GM21619 (cell line): ENCODE measurements around the gene CATSPERD.
"Not testable (repeated sequence)": the region's sequence is repeated elsewhere in the genome, so short reads cannot be mapped to it uniquely, and the experiment has no call there.

Experiments
- ATAC-seq: cut with Tn5 transposase; IDR thresholded peaks from one replicate; pipeline ENCODE4 v1.9.1; 2021; ENCODE audit not compliant: unreplicated experiment

Gene CATSPERD

DNA sequence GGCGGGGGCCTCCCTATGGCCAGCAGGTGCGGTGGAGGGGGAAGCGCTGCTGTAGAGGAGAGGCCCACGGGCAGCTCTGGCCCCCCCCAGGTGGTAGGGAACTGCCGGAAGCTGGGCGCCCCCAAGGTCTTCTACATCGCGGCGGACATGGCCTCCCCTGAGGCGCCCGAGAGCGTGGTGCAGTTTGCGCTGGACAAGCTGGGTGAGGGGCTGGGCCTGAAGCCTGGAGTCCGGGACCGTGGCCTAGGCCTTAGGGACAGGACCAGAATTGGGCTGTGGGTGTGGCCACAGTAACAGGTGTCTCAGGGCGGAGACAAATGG, 34.2 kb upstream of the CATSPERD start:
- no peak for ATAC-seq

- ATAC-seq: peak; percentile 40
These were observed 33.6 kb upstream of the CATSPERD start for GRCh38 chr19:5686647-5687359.

DNA sequence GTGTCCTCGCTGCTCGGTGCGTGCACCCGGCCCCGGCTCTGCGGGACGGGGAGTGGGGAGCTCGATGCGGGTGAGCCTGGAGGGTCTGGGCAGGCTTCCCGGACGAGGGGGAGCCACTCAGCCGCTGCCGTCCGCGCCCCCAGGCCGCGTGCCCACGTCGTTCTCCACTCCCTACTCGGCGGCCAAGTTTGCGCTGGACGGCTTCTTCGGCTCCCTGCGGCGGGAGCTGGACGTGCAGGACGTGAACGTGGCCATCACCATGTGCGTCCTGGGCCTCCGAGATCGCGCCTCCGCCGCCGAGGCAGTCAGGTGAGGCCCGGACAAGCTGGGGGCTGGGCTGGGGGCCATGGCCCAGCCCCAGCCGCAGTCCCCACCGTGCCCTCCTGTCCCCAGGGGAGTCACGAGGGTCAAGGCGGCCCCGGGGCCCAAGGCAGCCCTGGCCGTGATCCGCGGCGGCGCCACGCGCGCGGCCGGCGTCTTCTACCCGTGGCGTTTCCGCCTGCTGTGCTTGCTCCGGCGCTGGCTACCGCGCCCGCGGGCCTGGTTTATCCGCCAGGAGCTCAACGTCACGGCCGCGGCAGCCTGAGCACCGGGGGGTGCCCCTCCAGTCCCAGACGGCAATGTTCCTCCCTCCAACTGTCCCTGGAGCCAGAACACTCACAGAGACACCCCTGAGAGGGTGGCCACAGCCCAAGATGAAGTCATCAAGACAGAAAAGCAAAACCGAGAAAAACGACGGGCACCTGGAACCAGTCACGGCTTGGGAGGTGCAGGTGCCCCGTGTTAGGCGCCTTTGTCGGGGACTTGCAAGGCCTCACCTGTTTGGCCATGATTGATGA, 32.9 kb upstream of the CATSPERD start:
- no peak for ATAC-seq

DNA sequence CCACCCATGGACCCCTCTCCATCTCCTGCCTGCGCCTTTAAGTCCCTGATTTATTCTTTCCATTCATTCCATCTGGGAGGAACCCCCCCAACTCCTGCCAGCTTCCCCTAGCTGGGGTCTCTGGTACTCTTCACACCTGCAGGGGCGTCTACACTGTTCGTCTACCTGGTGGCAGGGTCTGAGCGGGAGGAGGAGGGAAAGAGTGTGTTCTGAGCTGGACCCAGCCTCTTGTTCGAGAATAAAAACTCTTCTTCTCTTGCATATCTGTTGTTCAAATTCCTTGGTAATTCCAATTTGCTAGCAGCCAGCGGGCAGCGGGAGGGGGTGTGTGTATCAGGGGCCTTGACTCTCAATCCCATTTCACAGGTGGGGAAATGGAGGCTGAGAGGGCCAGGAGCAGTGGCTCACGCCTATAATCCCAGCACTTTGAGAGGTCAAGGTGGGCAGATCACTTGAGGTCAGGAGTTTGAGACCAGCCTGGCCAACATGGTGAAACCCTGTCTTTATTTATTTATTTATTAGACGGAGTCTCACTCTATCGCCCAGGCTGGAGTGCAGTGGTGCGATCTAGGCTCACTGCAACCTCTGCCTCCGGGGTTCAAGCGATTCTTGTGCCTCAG, 32.1 kb upstream of the CATSPERD start:
- not testable (repeated sequence) for ATAC-seq

DNA sequence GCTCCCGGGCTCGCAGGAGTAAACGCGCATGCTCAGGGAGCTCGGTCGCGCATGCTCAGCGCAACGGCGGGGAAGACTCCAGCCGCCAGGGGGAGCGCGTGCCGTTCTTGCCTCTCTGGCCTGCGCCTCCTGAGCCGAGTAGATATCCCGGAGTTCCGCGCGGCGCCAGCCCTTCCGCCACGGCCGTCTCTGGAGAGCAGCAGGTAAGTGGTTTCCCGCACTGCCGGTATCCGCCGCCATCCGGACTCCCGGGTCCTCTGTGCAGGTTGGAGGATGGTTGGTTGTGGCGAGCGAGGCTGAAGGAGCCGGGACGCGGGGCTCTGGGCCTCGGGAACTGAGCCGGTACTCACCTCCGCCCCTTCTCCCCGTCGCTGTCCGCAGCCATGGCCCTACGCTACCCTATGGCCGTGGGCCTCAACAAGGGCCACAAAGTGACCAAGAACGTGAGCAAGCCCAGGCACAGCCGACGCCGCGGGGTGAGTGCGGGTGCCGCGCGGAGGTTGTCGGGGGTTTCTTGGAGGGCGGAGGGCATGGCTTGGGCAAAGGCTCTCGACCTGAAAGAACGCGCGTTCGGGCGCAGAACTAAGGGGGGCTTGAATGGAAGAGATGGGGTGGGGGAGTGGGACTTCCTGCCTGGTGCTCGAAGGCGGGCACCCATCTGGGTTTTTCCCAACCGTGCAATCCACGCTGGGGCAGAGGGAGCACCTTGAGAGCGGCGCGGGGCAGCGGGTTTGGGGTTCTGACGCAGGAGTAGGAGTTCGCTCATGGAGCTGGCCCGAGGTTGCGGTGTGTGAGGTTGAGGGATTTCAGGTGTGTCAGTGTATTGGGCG, 30.1 kb upstream of the CATSPERD start, which contains the start of gene RPL36:
RPL36 (plus strand) TSS at position 171 of the 830 bp plus-strand sequence; CDS start at position 384, 213 bp downstream.
- ATAC-seq: peak; percentile 44

GRCh38 chr19:5690955-5691821, 29.2 kb upstream of the CATSPERD start:
- ATAC-seq: no peak

DNA sequence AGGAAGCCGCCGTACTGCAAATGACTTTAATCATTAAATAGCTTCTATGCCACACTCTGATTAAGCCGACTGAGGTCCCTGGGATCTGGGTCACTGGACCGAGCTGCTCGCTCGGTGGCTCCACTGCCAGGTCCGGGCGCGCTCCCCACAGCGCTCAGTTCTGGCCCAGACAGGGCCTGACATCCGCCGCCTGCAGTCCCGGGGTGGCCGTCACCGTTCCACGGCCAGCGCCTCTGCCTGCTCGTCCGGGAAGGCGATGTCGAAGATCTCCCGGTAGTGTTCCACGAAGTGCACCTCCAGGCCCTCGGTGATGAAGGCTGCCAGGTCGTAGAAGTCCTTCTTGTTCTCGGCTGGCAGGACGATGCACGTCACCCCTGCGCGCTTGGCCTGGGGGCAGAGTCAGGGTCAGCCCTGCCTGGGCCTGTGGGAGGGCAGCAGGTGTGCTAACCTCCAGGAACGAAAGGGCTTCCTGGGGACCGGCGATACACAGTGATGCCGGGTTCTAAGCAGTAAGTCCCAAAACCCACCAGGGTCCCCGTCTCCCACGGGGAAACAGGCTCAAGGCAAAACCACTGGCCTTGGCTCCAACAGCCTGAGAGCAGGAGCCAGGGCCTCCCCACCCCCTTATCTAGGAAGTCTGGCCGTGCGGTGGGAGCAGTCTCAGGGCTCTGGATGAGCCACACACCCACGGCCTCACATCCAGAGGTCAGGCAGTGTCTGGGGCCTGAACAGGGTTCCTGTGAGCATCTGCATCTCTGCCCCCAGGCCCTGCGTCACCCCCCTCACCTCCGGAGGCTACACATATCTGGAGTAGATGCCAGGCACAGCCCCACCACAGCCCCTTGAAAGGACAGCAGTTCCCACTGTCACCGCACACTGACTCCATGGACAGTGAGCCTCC, 28.4 kb upstream of the CATSPERD start:
- no peak for ATAC-seq

DNA sequence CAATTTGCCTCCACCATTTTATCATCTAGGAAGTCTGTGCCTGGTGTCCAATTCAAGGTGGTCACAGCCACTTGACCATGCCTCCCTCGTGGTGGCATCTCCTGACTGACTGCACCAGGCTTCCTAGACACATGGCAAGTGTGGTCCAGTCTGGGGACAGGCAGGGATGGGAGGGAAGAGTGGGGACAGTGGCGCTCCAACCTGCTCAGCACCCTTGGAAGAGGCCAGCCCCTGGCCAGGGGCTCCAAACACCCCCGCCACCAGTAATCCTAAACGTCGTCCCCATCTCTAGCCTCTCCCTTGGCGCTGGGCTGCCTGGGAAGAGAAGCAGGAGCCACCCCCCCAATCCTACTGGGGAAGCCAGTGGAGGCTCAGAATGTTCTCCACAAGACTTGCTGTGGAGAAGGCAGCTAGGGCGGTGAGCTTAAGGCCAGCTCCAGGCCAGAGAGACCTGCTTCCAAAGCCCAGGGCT, 27.7 kb upstream of the CATSPERD start:
- no peak for ATAC-seq

DNA sequence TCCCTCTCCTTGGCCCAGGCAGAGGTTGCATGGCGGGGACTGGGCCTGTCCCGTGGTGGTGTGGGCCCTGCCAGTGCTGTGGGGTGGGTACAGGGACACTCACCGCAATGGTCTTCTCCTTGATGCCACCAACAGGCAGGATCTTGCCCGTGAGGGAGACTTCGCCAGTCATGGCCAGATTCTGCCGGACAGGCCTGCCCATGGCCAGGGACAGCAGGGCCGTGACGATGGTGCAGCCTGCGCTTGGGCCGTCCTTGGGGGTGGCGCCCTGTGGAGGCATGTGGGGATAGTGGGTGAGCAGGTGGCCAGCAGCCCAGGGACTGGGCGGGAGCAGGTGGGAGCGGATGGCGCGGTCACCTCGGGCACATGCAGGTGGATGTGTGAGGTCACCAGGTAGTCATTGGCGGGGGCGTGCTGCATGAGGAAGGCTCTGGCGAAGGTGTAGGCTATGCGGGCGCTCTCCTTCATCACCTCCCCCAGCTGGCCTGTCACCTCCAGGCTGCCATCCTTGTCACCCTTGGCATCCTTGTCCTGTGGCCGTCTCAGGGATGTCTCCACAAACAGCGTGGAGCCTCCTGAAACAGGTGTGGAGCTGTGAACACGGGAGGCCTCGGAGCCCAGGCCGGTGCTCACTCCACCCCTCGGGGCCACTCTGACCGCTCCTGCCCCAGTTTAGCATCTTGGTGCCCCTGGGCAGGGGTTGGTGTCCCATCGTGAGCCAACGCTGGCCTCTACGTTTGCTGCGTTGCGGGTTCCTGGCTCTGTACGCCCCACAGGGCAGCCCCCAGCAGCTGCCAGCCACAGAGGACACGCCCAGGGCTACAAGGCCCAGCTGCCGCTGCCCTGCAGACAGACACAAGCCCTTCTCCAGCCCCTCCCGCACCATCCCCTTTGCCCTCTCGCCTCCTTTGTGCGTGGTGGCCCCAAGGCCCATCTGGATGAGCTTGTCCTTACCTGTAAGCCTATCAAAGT, 27.0 kb upstream of the CATSPERD start:
- no peak for ATAC-seq

DNA sequence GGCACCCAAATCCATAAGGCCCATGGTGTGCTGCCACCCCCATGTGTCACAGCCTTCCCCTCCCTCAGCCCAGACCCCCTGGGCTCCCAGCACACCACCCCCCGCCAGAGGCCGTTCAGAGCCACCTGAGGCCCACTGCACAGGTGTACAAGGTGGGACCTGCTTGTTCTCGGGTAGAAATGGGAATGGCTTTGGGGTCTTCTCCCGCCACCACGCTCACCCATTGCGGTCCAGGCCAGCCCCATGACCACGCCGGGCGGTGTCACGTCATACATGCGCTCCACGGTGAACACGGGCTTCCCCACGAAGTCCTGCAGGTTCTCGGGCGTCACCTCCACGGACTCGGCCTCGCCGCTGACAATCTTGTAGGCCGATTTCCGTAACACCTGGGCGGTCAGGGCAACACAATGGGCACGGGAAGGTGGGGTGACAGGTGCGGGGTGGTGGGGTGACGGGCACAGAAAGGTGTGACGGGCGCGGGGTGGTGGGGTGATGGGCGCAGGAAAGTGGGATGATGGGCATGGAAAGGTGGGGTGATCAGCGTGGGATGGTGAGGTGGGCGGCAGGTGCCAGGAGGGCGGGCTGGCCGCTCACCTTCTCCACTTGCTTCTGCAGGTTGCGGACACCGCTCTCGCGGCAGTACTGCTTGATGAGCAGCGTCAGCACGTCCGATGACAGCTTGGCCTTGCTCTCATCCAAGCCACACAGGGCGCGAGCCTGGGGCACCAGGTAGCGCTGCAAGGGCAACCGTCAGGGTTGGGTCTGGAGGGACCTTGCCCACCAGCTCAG, 26.1 kb upstream of the CATSPERD start:
- no peak for ATAC-seq

- ATAC-seq: no peak
These were observed 25.3 kb upstream of the CATSPERD start for GRCh38 chr19:5694956-5695648.

DNA sequence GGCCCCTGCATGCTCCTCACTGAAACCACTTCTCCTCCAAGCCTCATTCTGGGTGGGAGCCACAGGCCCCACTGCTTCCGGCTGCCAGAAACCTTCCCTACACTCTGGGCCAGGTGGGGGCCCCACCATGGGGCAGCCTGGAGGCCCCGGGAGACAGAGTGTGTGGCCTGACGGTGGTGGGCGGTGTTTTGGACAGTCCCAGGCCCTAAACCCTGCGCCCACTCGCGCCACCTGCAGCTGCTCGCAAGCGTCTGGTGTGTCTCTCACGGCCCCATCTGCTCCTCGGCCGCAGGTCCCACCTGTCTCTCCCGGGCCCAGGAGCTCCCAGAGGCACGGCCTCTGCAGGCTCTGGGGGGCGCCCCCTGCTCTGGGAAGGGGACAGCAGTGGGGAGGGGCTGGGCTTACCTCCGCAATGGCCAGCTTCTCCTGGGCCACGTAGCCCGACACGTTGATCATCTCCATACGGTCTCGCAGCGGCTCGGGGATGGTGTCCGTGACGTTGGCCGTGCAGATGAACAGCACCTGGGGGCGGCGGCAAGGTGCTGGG, 24.7 kb upstream of the CATSPERD start:
- no peak for ATAC-seq

DNA sequence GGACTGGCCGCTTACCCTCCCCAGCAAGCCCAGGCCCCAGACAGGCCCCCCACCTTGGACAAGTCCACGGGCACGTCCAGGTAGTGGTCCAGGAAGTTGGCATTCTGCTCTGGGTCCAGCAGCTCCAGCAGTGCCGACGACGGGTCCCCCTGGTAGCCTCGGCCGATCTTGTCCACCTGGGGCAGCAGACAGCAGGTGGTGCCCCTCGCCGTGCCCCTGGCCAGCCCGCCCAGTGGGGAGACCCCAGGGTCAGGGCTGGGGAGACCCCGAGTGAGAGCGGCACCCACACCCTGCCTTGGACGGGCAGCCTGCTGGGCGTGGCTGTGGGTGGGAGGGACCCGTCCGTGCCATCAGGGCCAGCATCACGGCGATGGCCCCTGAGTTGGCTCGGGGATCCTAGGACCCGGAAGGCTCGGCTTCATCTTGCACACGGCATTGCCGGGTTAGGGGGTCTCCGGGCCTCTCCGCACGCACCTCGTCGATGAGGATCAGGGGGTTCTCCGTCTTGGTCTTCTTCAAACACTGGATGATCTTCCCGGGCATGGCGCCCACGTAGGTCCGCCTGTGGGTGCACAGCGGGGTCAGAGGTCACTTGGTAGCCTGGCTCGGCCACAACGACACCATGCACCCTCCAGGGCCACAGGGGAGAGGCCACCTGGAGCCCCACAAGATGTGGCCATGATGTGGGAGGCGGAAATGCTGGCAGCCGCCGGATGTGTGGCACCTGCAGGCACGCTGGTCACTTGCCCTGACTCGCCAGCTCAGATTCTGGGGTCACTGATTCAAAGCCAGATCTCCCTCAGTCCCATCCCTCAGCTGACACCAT, 24.0 kb upstream of the CATSPERD start:
- no peak for ATAC-seq

DNA sequence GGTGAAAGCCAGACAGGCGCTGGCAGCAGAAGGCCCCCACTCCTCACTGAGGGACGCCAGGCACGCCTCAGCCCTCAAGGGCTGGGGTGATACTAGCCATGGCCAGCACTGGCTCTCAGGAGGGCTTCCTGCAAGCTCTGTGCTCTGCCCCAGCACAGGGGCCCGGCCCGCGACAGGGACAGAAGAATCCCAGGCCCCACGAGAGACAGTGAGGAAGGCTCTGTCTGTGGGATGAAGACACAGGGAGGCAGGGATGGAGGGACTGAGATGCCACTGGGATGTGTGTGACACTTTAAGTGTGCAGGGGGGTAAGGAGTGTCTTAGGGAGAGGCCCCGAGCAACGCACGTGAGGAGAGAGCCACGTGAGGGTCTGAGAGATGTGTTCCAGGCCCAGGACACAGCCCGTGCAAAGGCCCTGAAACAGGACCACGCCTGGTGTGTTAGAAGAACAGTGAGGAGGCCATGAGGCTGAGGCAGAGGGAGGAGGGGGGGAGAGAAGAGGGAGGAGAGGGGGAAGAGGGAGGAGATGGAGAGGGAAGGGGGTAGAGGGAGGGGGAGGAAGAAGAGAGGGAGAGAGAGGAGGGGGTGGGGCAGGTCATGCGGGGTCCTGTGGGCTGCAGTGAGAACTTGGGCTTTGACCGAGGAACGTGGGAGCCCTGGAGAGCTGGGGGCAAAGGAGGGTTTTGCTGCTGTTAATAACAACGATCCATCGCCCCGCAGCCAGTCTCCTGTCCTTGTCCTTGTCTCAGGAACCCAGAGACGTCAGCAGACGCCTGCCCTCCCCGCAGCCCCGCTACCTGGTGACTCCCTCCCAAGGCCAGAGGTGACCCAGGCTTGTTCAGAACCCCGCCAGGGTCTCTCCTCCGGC, 23.2 kb upstream of the CATSPERD start:
- no peak for ATAC-seq
